CD14-positive monocyte (primary cell): Measurements from ENCODE around the gene COX6A1. TPM values are rescaled to one million over a fixed set of nuclear protein-coding genes. Genes with fewer than 3 reads are reported as not detected.

Experiments
- DNase-seq, 3 donors: peaks; one replicate each; pipeline ENCODE4 v3.0.0-alpha.2; 2011 to 2022
- H2AFZ ChIP-seq: 2 replicates; pipeline ENCODE4 v1.6.0; 2012; ENCODE audit warnings: mild to moderate bottlenecking, low read depth, low read length, inconsistent platforms; ENCODE audit not compliant: insufficient read depth, poor library complexity, severe bottlenecking
- H3K27ac ChIP-seq, 2 donors: 1 replicate in 1 of 2; 2 replicates in 1 of 2; pipeline ENCODE4 v1.5.1; 2012 to 2013; ENCODE audit warnings: low read length in 2 of 2, control low read depth in 1 of 2, inconsistent platforms in 1 of 2, low read depth in 1 of 2, mild to moderate bottlenecking in 1 of 2
- H3K27me3 ChIP-seq, 2 donors: one replicate each; pipeline versions ENCODE4 v1.6.0 to v1.6.1; 2011 to 2013; ENCODE audit warnings: low read length in 2 of 2; ENCODE audit not compliant: control insufficient read depth in 2 of 2, insufficient read depth in 2 of 2
- H3K36me3 ChIP-seq, 2 donors: replicated peaks in 1 of 2; 1 replicate in 1 of 2; 2 replicates in 1 of 2; pipeline versions ENCODE4 v1.5.1 to v1.6.1; 2012 to 2013; ENCODE audit warnings: low read length in 2 of 2, control low read depth in 1 of 2, inconsistent platforms in 1 of 2, mild to moderate bottlenecking in 1 of 2; ENCODE audit not compliant: insufficient read depth in 2 of 2, control insufficient read depth in 1 of 2
- H3K4me1 ChIP-seq, 2 donors: 1 replicate in 1 of 2; 2 replicates in 1 of 2; pipeline versions ENCODE4 v1.5.1 to v1.6.1; 2012 to 2013; ENCODE audit warnings: low read length in 2 of 2, control low read depth in 1 of 2, inconsistent platforms in 1 of 2, mild to moderate bottlenecking in 1 of 2, moderate library complexity in 1 of 2; ENCODE audit not compliant: insufficient read depth in 2 of 2, control insufficient read depth in 1 of 2
- H3K4me2 ChIP-seq: replicated peaks from 2 replicates; pipeline ENCODE3; 2012; ENCODE audit warnings: low read length, moderate library complexity, mild to moderate bottlenecking; ENCODE audit not compliant: poor library complexity, severe bottlenecking; ENCODE audit errors: extremely low read depth
- H3K4me3 ChIP-seq, 3 experiments: fragments of 200-600 bp in 1 of 3; sonication (generic) in 1 of 3; replicated peaks in 1 of 3; 1 replicate in 2 of 3; 2 replicates in 1 of 3; pipeline ENCODE4 v1.5.1; 2011 to 2013; ENCODE audit warnings: low read length in 3 of 3, mild to moderate bottlenecking in 3 of 3, control low read depth in 2 of 3, low read depth in 2 of 3, inconsistent platforms in 1 of 3, moderate library complexity in 1 of 3
- H3K79me2 ChIP-seq: 2 replicates; pipeline ENCODE4 v1.6.0; 2012; ENCODE audit warnings: mild to moderate bottlenecking, control low read depth, inconsistent platforms, low read length, moderate library complexity; ENCODE audit not compliant: insufficient read depth
- H3K9ac ChIP-seq: 2 replicates; pipeline ENCODE4 v1.6.0; 2017; ENCODE audit warnings: low read length, mild to moderate bottlenecking; ENCODE audit not compliant: insufficient read depth, poor library complexity, severe bottlenecking
- H3K9me3 ChIP-seq, 2 donors: replicated peaks in 1 of 2; 1 replicate in 1 of 2; 2 replicates in 1 of 2; pipeline versions ENCODE4 v1.5.1 to v1.6.1; 2012 to 2013; ENCODE audit warnings: low read length in 2 of 2, control low read depth in 1 of 2; ENCODE audit not compliant: control insufficient read depth in 1 of 2, insufficient read depth in 1 of 2
- H4K20me1 ChIP-seq: 2 replicates; pipeline ENCODE4 v1.6.0; 2012; ENCODE audit warnings: mild to moderate bottlenecking, low read length, control low read depth, moderate library complexity; ENCODE audit not compliant: insufficient read depth
- H3K27ac Mint-ChIP-seq, 7 donors: one replicate each; pipeline ENCODE4 v1.8.0; 2020; ENCODE audit warnings: mild to moderate bottlenecking in 7 of 7, mixed read lengths in 7 of 7, moderate library complexity in 6 of 7, inconsistent platforms in 2 of 7
- H3K27me3 Mint-ChIP-seq, 3 donors: one replicate each; pipeline ENCODE4 v1.8.0; 2021 to 2022; ENCODE audit warnings: low read depth in 3 of 3, mild to moderate bottlenecking in 3 of 3, mixed read lengths in 3 of 3, moderate library complexity in 3 of 3, inconsistent platforms in 1 of 3
- H3K36me3 Mint-ChIP-seq, 2 donors: one replicate each; pipeline ENCODE4 v1.8.0; 2020; ENCODE audit warnings: mixed read lengths in 2 of 2, inconsistent platforms in 1 of 2, mild to moderate bottlenecking in 1 of 2
- H3K4me1 Mint-ChIP-seq: one replicate; pipeline ENCODE4 v1.8.0; 2020; ENCODE audit warnings: mild to moderate bottlenecking, mixed read lengths
- H3K4me3 Mint-ChIP-seq, 2 donors: one replicate each; pipeline ENCODE4 v1.8.0; 2020; ENCODE audit warnings: mild to moderate bottlenecking in 2 of 2, mixed read lengths in 2 of 2, moderate library complexity in 1 of 2
- H3K9me3 Mint-ChIP-seq, 7 donors: one replicate each; pipeline ENCODE4 v1.8.0; 2020 to 2022; ENCODE audit warnings: mixed read lengths in 7 of 7, mild to moderate bottlenecking in 6 of 7, moderate library complexity in 6 of 7, inconsistent platforms in 2 of 7
- CTCF ChIP-seq: fragments of 200-600 bp; IDR thresholded peaks from one replicate; pipeline ENCODE4 v1.8.0; 2022; ENCODE audit warnings: antibody characterized with exemption, mild to moderate bottlenecking
- WGBS: methylation state at CpG from one replicate; pipeline ENCODE4 v1.1.5; 2013; ENCODE audit warnings: missing lambda C conversion rate; ENCODE audit not compliant: insufficient coverage; 5-methylcytosine and 5-hydroxymethylcytosine counted together
- intact Hi-C, 2 donors: fragments of 100-400 bp; cut with micrococcal nuclease; formaldehyde crosslinking; loops; one replicate each; pipeline versions ENCODE4 v1.15.0 to v1.15.1; 2023
- polyA minus RNA-seq: library from RNA; depleted of rRNA, polyadenylated mRNA; stranded (reverse); fragments of >200 nt; gene quantifications from 2 replicates; pipeline ENCODE4 v1.2.3, GENCODE V29; 2012
- polyA plus RNA-seq, 3 donors: library from polyadenylated mRNA; depleted of rRNA in 1 of 3; unstranded in 2 of 3; stranded (reverse) in 1 of 3; fragments of 300-500 nt in 2 of 3; fragments of >200 nt in 1 of 3; fragmentation: Illumina TruSeq in 2 of 3; gene quantifications; 1 replicate in 2 of 3; 2 replicates in 1 of 3; pipeline ENCODE4 v1.2.3, GENCODE V29; 2012 to 2021
- total RNA-seq, 12 experiments: library from RNA in 1 of 12; stranded (reverse) in 1 of 12; fragments of 120-200 nt in 1 of 12; gene quantifications; one replicate each; pipeline ENCODE4 v1.2.4 and lab custom pipeline; 2013 to 2026; ENCODE audit warnings: mixed read lengths in 6 of 12, inconsistent platforms in 1 of 12

The COX6A1 gene
- 283 TPM for total RNA-seq (2013)
- 100 to 1,000 TPM; 345 to 924 (median 901) TPM for polyA plus RNA-seq
- 240 and 438 TPM in 2 replicates for polyA minus RNA-seq
- total RNA-seq (lab: John Stamatoyannopoulos, UW), result 12.2 to 28.3 (median 18.8) reads per million in 11 experiments

GRCh38 chr12:120437735-120438494, at the start of gene COX6A1:
Gene COX6A1, plus strand, starts transcription at chr12:120438113. Its CDS starts 14 bp downstream, at chr12:120438127.
- H3K4me1 Mint-ChIP-seq, result peaks cover 16% of the 10 kb centered on the region
- H3K4me2 ChIP-seq, result peak within 1 kb of the TSS; percentile 97
- peaks cover 0 to 12% (median 4%) of the 10 kb centered on the region in 3 donors for H3K27me3 Mint-ChIP-seq
- under 1% methylated on average over 54 of the region's 59 CpGs for WGBS
- H3K9me3 Mint-ChIP-seq, result no peaks in the 10 kb centered on the region
- no peaks in the 10 kb centered on the region for H3K27me3 ChIP-seq
- no peaks in the 10 kb centered on the region for H3K9me3 ChIP-seq
- peaks cover 44% of the 10 kb centered on the region for H3K79me2 ChIP-seq
- peak within 1 kb of the TSS; percentile 85 for H3K9ac ChIP-seq
- H2AFZ ChIP-seq, result peak within 1 kb of the TSS; percentile 100
- H3K4me3 Mint-ChIP-seq, result peak within 1 kb of the TSS; percentile 91 to 96
- peak within 1 kb of the TSS; percentile 85 for H3K27ac ChIP-seq
- H3K36me3 ChIP-seq, result peaks cover 19 to 24% of the 10 kb centered on the region in 2 donors
- H3K4me1 ChIP-seq, result peaks cover 23 to 26% of the 10 kb centered on the region in 2 donors
- DNase-seq, result peak; percentile 87 to 95 (median 94)
- peaks cover 24% of the 10 kb centered on the region for H4K20me1 ChIP-seq
- peak within 1 kb of the TSS; percentile 57 to 95 (median 94) for H3K4me3 ChIP-seq
- no peak for TF ChIP-seq CTCF
- peaks cover 21 to 24% of the 10 kb centered on the region in 2 donors for H3K36me3 Mint-ChIP-seq
- intact Hi-C loops, result loop anchor here (5.0 to 10.0 kb wide), 2 partner anchors 121 to 123 kb away; no protein-coding TSS in a partner anchor
- H3K27ac Mint-ChIP-seq, result peak within 1 kb of the TSS; percentile 91 to 95 (median 94)

- H3K9ac ChIP-seq, result no peak overlapping the region
- H3K9me3 Mint-ChIP-seq, result peaks cover 1 to 7% (median 5%) of the 10 kb centered on the region in 7 donors
- H3K27me3 ChIP-seq, result peaks cover 7 to 18% of the 10 kb centered on the region in 2 donors
- H3K36me3 Mint-ChIP-seq, result no peaks in the 10 kb centered on the region
- intact Hi-C loops, result no loop called here
- 20% methylated on average over 17 of the region's 24 CpGs for WGBS
- no peaks in the 10 kb centered on the region for H3K79me2 ChIP-seq
- H3K27ac Mint-ChIP-seq, result no peak overlapping the region
- peaks cover 3% of the 10 kb centered on the region for H3K4me1 Mint-ChIP-seq
- H2AFZ ChIP-seq, result no peak overlapping the region
- DNase-seq, result no peak
- H3K27ac ChIP-seq, result no peak overlapping the region
- H3K27me3 Mint-ChIP-seq, result peaks cover 14 to 43% (median 40%) of the 10 kb centered on the region in 3 donors
- no peaks in the 10 kb centered on the region for H3K4me1 ChIP-seq
- no peak for TF ChIP-seq CTCF
- H3K4me3 Mint-ChIP-seq, result peak overlapping the region in 1 of 2 donors; percentile 36
- no peaks in the 10 kb centered on the region for H4K20me1 ChIP-seq
- no peaks in the 10 kb centered on the region for H3K9me3 ChIP-seq
- no peak overlapping the region for H3K4me3 ChIP-seq
- no peak overlapping the region for H3K4me2 ChIP-seq
- no peaks in the 10 kb centered on the region for H3K36me3 ChIP-seq
Measured at GRCh38 chr12:120388691-120389481, 49.0 kb upstream of the COX6A1 start.
